OCI-LY7 (cell line): ENCODE data around the gene ZBTB5.

ENCODE experiments used
- CTCF ChIP-seq: fragments of 200-600 bp; sonication (generic); conservative IDR thresholded peaks from 2 replicates; pipeline ENCODE4 v1.5.1; 2014; ENCODE audit warnings: mild to moderate bottlenecking, antibody characterized with exemption, low read length, moderate library complexity, mixed read lengths
- EZH2phosphoT487 ChIP-seq: fragments of 200-600 bp; sonication (generic); IDR thresholded peaks from 2 replicates; pipeline ENCODE4 v1.6.1; 2018; ENCODE audit warnings: low read depth, borderline replicate concordance, mild to moderate bottlenecking, mixed run types, antibody characterized with exemption, low read length, moderate library complexity, mixed read lengths

DNA sequence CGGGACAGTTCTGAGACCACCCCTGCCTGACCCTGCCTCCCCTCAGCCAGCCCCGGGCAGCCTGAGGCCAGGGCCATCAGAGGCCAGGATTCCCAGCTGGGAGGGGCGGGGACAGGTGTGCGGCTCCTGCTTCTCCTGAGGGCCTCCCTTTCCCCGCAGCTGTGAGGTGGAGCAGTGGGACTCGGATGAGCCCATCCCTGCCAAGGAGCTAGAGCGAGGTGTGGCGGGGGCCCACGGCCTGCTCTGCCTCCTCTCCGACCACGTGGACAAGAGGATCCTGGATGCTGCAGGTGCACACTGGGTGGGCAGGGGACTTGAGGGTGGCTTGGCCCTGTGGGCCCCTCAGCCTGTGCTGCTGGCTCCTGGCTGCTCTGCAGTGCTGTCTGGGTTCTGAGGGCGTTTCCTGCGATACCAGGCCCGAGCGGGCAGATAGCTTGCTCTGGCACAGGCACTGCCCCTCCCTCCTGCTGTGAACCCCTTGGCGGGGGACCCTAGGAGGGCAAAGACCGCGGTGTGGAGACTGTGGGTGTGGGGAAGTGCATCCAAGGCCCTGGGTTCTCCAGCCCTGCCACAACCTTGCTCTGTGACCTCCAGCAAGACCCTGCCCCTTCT is 40.5 kb downstream of the ZBTB5 start:
- TF ChIP-seq CTCF (no peak), EZH2phosphoT487 (no peak)
